Stomach (tissue), 4 donors: ENCODE measurements around the gene TSPAN11.

Source experiments
- CTCF ChIP-seq, 7 experiments: fragments of 450-650 bp in 4 of 7; fragments of 200-600 bp in 3 of 7; sonication (generic) in 3 of 7; IDR thresholded peaks; one replicate each; pipeline ENCODE4 v1.5.1; 2016 to 2019; ENCODE audit warnings: antibody characterized with exemption in 7 of 7, control low read depth in 2 of 7, mild to moderate bottlenecking in 1 of 7
- POLR2AphosphoS5 ChIP-seq, 3 donors: sonication (generic); formaldehyde crosslinking; IDR thresholded peaks; one replicate each; pipeline ENCODE4 v1.6.1; 2016; ENCODE audit warnings: antibody characterized with exemption in 3 of 3

DNA sequence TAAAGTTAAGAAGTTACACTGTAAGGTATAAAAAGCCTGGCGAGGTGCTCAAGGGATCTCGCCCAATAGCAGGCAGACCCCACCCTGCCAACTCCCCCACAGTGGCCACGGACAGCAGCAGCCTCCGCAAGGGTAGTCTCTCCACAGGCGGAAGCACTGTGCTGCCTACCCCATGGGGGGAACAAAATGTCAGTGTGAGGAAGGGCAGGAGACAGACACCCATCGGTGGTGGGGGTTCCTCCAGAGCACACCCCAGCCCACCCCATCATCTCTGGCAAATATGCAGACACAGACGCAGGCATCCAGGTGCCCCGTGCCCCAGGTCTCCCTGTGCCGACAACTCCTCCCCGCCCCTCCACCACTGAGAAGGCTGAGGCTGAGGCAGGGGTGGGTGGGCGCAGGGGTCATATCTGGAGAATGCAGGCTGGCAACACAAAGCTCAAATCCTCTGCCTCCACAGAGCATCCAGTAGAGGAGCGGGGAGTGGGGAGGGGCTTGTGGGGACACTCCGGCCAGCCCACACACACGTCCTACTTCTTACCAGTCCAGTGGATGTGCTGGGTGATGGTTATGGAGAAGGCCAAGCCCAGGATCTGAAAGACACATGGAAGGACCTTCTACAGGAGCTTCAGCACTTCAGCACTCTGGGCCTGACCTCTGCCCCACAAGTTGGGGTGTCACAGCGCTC, 78.9 kb downstream of the TSPAN11 start:
- TF ChIP-seq POLR2AphosphoS5 (IDR thresholded peaks at IDR 0.05) (no peak), CTCF (IDR thresholded peaks at IDR 0.05) (no peak)
